Measurements from ENCODE around the gene CCDC187.

- TF ChIP-seq, protein P1, sequence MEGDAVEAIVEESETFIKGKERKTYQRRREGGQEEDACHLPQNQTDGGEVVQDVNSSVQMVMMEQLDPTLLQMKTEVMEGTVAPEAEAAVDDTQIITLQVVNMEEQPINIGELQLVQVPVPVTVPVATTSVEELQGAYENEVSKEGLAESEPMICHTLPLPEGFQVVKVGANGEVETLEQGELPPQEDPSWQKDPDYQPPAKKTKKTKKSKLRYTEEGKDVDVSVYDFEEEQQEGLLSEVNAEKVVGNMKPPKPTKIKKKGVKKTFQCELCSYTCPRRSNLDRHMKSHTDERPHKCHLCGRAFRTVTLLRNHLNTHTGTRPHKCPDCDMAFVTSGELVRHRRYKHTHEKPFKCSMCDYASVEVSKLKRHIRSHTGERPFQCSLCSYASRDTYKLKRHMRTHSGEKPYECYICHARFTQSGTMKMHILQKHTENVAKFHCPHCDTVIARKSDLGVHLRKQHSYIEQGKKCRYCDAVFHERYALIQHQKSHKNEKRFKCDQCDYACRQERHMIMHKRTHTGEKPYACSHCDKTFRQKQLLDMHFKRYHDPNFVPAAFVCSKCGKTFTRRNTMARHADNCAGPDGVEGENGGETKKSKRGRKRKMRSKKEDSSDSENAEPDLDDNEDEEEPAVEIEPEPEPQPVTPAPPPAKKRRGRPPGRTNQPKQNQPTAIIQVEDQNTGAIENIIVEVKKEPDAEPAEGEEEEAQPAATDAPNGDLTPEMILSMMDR (IDR thresholded peaks at IDR 0.05), result peak; percentile 29
- no peak for TF ChIP-seq EZH2 (IDR thresholded peaks at IDR 0.05)
Observed at GRCh38 chr9:136342181-136343120, 38.6 kb upstream of the CCDC187 start.
